ENCODE data around the gene MCTP1.

MCTP1 gene

DNA sequence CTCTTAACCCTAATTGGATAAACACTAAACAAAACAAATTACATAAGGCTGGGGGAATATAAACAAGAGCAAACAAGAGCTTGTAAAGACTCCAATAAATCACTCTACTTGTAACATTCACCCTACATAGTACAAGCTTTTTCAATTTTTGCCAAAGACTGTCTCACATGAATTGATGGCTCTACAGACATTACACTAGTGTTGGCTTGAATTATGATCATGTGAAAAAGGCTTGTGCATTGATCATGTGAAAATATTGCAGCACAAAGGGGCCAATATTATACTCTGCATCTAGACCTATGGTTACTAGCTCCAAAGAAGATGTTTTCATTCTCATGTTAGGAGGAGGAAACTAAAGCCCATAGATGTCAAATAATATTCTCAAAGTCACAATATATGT is 212.6 kb downstream of the MCTP1 start:
- no peak for DNase-seq (ENCODE audit: low spot score)

DNA sequence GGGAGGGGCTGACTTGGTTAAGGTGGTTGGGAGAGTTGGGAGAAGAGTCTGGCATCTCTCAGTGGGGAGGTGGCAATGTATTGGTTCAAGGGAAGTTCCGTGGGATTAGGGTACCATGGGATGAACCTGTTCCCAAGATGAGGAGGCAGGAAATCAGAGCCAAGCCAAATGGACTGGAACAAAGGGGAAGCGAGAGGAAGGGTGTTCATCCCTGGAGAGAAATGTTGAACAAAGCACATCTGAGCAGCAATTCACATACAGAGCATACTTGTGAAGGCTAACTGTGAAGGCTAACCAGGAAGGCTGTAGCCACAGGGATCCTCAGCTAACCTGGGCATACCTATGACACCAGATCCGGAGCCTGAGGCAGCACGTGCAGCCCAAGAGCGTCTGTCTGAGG is 214.0 kb downstream of the MCTP1 start:
- DNase-seq (ENCODE audit: low spot score) = no peak

DNA sequence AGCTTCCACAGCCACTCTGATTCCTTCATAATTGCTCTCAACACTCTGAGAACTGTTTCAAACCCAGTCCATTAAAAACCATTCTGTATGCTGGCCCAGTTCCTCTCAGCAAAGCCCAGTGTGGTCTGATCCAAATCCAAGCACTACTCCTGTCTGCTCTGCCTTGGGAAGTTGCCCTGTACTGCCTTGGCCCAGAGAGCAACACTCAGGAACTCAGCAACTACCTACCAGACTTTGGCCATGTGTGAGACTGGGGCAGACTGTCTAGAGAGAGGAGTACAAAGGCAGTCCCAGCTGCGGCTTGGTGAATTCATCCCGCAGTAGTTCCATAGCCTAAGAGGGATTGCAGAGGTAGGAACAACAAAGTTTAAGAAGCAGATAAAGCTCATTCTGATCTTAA is 214.4 kb downstream of the MCTP1 start:
- DNase-seq (ENCODE audit: low spot score) = no peak

DNA sequence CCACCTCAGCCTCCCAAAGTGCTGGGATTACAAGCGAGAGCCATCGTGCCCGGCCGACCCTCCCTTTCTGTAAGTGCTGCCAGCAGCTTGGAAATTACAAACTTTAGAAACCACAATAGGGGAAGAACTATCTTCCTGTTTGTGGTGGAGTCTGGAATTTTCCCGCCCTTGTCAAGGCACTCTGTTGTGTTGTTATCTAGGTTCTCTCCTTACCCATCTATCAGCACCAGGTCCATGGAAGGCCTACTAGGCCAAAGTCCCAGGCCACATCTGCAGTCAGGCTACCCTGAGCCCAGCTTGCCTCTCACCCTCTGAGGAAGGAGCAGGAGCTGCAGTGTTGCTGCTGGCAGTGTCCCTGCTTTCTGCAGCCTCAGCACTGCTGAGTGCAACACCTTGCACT is 214.9 kb downstream of the MCTP1 start:
- no peak for DNase-seq (ENCODE audit: low spot score)

DNA sequence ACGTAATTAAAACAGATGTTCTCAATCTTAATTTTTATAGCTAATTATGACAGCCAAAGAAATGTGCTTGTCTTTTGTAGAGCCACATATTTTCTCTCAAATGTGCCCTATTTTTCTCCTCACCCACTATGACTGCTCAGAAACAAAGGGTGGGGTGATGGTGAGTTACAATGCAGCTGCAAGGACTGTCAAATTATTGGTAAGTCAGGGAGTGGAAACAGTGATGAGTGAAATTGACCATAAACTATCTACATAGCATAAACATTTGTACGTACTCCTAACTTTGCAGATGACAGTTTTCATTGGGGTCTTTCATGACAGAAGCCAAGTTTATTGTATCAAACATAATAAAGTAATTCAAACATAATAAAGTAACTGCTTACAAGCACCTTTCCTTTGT is 215.9 kb downstream of the MCTP1 start:
- no peak for DNase-seq (ENCODE audit: low spot score)

DNA sequence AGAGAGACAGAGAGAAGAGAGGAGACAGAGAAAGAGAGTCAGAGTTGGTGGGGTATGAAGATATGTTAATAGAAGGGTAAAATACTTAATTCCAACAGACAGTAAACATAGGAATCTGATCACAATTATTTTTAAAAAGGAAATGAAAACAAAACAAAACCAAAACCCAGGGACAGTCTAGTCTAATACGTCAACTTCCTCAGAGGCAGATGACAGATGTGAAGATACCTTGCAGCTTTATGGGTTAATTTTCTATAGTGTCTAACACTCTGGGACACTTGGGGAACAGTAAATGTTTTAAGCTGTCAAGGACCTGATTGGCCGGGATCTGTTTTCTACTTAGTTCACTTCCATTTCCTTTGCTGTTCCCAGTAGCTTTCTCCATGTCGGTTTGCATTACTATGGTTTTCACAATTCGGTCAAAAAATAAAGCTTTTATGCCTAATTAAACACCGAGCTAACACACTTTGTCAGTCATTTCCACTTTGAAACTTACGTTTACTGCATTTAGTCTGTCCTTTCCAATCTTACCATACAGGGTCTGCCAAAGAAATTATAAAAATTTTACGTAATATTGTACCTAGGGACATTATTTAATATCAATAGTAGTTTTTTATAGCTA is 216.5 kb downstream of the MCTP1 start:
- DNase-seq (ENCODE audit: low spot score) = no peak

DNA sequence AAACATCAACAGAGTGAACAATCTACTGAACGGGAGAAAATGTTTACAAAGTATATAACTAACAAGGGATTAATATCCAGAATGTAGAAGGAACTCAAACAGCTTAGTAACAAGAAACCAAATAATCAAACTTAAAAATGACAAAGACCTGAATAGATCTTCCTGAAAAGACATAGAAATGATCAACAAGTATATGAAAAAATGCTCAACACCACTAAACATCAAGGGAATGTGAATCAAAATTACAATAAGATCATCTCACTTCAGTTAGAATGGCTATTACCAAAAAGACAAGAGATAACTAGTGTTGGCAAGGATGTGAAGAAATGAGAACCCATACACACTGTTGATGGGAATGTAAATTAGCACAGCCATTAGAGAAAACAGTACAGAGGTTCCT is 218.8 kb downstream of the MCTP1 start:
- DNase-seq (ENCODE audit: low spot score) = no peak

DNA sequence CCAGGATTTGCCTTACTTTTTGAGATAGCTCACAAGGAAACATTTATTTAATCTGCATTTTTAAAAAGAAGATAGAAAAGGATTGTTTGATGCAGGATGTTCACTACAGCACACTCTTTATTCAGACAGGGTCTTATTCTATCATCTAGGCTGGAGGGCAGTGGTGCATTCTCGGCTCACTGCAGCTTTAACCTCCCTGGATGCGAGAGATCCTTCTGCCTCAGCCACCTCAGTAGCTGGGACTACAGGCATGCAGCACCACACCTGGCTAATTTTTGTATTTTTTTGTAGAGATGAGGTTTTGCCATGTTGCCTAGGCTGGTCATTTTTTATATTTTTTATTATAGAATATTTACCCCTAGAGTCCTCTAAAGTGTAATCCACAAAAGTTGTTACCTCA is 221.4 kb downstream of the MCTP1 start:
- no peak for DNase-seq (ENCODE audit: low spot score)

DNA sequence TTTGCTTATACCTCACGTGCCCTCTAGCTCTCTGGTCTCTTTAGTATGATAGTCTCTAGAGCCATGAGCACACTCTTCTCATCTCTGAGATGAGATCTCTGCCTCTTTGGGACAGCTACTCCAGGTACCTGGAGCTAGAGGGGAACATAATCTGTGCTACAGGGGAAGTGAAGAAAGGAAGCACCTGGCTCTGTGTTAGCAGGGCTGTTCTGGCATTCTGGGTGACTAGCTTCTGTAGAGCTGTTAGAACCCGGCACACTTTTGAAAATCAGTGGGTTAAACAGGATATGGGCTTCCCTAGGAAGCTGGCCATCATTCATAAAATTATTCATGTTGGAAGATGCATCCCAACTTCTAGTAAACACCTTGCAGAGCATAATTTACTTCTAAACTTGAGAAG is 224.8 kb downstream of the MCTP1 start:
- DNase-seq (ENCODE audit: low spot score) = no peak

DNA sequence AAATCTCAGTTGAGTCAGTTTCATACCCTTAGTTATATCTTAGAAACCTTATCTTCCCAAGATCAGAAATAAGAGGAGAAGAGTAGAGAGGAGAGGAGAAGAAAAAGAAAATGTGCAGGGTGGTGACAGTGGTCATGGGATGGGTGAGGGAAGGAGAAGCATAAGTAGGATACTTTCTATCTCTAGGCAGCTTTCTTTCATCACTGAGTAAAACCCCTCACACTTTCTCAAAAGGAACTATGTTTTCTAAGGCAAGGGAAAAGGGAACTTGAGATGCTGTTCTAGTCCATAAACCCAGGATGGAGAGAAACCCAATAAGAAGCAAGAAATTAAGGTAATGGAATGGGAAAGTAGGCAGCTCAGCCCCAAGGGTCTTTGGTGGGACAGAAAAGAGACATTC is 225.3 kb downstream of the MCTP1 start:
- no peak for DNase-seq (ENCODE audit: low spot score)

DNA sequence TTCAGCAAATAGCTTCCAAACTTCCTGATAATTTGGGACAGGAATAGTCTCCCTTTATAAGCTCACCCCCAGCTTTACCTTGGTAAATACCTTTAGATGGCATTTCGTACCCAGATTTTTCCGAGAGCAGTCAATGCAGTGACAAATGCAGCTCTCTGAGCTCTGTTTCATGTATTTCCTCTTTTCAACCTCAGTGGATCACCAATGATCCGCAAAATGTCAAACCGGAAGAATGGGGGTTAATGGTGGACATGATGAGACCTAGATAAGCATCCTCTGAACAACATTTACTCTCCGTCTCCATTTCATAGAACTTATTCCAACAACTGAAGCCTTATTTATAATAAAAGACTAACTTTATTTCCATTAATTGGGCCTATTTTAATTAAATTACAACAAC is 227.3 kb downstream of the MCTP1 start:
- DNase-seq (ENCODE audit: low spot score) = no peak

DNA sequence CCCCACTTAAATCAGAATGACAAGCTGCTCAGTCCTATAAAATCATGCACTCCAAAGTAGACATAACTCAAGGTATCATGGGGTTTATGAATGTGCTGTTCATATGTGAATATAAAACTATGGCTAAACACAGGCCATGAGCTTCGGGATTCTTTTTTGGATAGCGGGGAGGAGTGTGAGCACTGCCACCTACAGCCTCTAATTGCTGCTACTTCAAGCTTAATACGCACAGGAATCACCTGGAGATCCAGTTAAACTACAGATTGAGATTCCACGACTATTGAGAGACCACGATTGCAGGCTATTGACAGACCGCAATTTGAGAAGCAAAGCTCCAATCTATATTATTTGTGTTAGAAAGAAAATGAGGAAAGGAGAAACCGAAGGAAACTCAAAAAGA is 231.6 kb downstream of the MCTP1 start:
- DNase-seq (ENCODE audit: low spot score) = no peak

DNA sequence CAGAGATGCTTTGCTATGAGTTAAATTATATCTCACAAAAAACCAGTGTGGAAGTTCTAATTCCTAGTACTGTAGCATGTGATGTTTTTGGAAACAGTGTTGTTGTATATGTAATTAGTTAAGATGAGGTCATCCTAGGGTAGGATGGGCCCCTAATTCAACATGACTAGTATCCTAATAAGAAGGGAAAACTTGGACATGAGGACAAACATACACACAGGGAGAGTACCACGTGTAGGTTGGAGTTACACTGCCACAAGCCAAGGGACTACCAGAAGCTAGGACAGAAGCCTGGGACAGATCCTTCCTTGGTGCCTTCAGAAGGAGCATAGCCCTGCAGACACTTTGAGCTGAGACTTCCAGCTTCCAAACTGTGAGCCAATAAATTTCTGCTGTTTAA is 234.2 kb downstream of the MCTP1 start:
- DNase-seq (ENCODE audit: low spot score) = no peak

DNA sequence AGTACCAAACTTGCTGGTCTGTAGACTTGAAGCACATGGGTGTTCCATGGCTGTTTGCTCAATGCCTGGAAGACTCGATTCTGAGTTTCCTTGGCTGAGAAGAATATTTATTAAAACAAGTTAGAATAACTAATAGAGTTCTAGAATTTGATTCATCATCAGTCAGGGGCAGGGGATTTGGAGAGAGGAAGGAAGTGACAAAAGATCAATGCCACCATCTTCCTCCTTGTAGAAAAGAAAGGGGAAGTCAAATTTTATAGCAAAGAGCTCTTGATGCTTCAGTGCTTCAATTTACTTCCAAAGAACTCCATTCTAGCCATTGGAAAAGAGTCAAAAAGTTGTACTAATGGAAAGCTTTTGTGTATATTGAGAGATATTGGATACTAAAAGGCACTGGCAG is 236.3 kb downstream of the MCTP1 start:
- no peak for DNase-seq (ENCODE audit: low spot score)

DNA sequence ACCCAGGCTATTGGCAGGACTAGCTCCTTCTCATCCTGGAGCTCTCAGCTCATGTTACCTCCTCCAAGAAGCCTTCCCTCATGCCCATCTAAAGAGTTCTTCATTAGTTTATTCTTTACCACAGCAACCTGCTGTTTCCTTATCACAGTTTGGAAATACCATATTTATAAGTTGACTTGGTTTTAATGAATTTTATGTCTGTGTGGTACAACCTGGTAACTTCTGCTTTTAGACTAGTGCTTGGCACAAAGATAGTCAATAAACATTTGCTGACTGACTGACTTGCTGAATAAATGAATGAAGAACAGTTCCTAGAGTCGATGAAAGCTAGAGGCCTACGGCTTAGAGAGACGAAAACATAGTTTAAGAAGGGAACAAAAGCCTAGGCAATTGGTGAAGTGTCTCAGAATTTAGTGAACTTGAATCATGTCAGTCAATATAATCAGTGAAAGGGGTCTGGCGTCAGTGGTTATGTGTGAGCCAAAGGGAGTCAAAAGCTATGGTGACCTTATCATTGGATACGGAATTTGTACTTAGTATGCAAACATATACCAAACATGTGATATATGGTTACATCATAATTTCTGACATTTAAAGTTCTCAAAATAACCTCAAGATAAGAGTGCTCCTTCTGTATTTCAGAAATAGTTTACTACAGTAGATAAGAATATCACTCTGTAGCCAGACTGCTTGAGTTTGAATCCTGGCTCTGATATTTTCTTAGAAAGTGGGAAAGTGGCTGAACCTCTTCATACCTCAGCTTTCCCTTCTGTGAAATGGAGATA is 239.5 kb downstream of the MCTP1 start:
- no peak for DNase-seq (ENCODE audit: low spot score)

DNA sequence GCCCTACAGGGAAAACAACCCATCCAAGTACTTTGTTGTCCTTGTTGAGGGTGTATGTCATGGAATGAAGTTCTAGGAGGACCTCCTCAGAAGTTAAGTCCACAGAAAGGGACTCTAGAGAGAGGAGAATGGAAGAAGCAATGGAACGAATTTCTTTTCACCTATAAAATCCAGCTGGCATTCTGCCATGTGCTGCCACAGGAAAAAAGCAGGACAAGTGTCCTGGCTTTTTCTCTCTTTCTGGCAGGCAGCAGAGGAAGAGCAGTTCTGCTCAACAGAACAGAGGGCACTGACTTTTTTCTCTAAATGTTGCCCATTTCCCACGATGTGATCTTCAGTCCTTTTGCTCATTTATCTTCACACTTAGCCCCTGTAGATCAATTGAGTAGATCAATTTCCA is 240.8 kb downstream of the MCTP1 start:
- DNase-seq (ENCODE audit: low spot score) = no peak

DNA sequence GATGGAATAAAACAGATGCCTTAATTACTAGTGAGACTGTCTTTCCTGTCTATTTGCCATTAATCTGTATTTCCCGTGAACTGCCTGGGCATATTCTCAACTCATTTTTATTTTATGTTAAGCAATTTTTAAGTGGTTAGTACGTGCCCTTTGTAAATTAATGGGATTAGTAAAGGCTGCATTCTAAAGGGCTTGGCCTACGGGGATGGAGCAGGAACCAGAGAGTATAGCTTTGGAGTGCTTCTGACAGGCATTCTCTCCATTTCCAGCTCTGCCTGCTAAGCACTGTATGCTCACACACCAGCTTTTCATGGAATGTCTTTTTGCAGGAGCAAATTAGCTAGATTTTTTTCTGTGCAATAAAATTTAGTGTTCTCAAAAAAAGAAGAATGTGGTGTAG is 241.2 kb downstream of the MCTP1 start:
- DNase-seq (ENCODE audit: low spot score) = no peak

DNA sequence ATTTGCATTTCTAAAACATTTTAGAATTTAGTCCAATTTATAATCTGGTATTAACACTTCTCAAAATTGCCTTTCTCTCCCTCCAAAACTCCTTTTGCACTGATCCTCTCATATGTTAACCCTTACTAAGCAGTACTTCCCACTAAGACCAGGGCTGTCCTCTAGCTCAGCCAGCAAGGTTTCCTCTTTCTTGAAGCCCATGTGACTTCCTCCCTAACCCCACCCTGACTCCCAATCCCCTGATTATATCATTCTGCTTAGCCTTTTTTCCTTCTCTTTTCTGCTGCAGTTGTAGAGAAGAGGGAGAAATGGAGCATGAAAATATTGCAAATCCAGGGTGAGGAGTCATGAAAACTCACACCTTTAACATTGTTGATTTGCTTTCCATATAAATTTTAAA is 241.7 kb downstream of the MCTP1 start:
- no peak for DNase-seq (ENCODE audit: low spot score)

DNA sequence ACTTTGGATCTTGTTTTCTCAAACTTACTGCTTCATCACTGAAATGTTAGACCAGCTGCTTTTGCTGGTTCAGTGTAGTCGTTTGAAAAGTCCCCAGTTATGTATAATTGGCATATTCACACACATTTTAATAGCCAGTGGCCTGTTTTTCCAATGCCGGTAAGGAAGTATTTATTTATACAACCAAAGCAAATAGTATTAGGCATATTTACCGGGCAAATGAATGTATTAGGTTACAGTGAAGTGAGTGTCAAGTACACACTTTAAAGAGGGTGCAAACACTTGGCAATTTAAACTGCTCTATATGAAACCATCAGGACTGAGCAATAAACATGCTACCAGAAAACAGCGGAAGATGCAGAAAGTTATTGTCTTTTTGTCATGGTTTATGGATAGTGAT is 242.9 kb downstream of the MCTP1 start:
- no peak for DNase-seq (ENCODE audit: low spot score)

DNA sequence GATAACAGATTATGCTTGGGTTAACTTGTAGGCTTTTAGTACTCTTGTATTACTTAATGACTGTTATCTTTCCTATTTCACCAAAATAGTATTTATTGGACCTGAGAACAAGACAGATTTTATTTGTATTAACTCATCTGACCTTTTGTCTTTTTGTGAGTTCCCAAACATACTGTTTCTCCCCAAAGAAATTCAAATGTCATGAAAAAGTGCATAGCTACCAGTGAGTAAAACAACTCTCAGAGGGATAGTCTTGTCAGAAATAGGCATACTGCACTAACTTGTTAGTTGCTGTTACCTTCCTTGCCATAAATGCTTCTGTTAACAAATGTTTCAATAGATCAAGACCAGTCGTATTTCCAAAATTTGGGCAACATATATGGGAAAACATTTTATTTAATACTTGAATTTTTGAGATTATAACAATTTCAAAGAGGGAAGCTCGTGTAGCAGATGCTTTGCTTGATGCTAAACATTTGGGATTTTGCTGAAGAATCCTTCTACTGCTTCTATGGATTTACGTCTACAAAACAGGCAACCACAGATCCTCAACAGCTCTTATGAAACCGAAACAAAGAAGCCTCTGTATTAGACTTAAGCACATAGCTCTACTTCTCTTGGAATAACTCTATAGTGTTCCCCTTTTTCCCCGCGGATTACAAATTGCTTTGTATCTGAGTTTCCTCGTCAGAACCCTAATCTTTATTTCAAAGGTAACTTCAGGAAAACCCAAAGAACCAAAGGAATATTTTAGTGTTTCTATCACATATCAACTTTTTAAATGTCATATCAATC is 248.8 kb downstream of the MCTP1 start:
- no peak for DNase-seq (ENCODE audit: low spot score)

DNA sequence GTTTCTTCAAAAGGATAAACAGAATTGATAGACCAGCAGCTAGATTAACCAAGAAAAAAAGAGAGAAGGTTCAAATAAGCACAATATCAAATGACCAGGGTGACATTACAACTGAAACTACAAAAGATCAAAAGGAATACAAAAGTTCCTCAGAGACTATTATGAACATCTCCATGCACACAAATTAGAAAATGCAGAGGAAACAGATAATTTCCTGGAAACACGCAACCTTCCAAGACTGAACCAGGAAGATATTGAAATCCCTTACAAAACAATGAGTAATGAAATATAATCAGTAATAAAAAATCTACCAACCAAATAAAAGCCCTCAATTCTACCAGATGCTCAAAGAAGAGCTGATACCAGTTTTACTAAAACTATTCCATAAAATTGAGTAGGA is 252.1 kb downstream of the MCTP1 start:
- DNase-seq (ENCODE audit: low spot score) = no peak

DNA sequence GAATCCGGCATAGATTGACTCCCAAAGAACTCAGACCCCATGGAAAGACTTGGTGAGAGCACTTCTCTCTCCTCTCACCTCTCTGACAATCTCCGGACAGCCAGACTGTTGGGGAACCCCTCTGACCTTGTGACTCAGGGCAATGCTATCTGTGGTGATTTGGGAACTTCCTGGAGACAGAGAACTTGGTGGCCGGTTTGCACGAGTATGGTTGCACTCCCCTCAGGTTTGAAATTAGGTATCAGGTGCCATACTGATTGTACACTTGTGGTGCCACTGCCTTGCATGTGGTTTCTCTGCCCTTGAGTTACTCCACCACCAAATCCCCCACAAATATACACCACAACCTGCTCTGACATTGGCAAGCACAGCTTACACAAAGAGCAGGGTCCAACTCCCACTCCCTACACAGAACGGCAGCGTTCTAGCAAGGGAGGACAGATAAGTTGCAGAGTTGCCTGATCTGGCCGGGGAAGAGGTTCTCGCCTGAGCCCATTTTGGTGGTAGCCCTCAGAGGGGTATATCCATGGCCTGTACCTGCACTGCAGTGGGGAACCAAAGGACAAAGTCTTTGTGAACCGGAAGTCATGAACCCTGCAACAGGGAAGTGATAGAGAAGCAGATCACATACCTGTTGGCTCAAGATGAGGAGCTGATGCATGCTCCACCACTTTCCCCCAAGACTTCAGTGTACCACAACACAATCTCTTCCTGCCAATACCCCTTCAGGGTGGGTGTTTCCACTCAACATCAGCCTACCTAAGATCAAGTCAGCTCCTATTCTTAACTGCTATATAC is 255.1 kb downstream of the MCTP1 start:
- no peak for DNase-seq (ENCODE audit: low spot score)

DNA sequence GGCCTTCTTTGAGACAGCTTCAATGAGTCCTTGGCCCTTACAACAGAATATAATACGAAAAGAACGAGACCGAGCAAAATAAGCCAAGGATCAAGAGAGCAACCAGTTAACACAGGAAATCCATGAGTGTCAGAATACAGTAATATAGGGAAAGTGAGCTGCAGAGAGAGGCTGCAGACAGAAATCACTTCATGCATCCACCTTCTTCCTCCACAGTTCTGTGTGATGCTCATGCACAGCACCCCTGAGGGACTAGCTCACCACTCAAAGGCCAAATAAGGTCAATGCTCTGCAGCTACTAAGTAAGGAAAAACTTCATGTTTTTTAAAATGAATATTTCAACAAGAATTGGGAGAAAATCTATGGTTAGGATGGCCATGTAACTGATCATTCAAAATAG is 257.1 kb downstream of the MCTP1 start:
- no peak for DNase-seq (ENCODE audit: low spot score)

All from AG08395 (cell line).